B cell (primary cell): Measurements from ENCODE around the gene CD28. TPM values are rescaled to one million over a fixed set of nuclear protein-coding genes. Genes with fewer than 3 reads are reported as not detected.

Experiments
- ATAC-seq: fragments of 200-7000 bp; cut with Tn5 transposase; one replicate; pipeline ENCODE4 v1.10.0; 2021; ENCODE audit warnings: low read depth, mild to moderate bottlenecking, moderate number of reproducible peaks, moderate library complexity
- CTCF ChIA-PET: fragments of 350-600 bp; sonication (Branson Sonifier 250); formaldehyde crosslinking; loops from one replicate; lab custom pipeline; 2021; ENCODE audit warnings: antibody characterized with exemption, inconsistent platforms; lab: Charles Lee
- POLR2A ChIA-PET: fragments of 350-600 bp; sonication (Branson Sonifier 250); formaldehyde crosslinking; loops from one replicate; lab custom pipeline; 2021; ENCODE audit warnings: antibody characterized with exemption; lab: Charles Lee
- DNase-seq: peaks from one replicate; pipeline ENCODE4 v3.0.0; 2013
- H2AFZ ChIP-seq: 2 replicates; pipeline ENCODE4 v1.6.1; 2012; ENCODE audit warnings: mild to moderate bottlenecking, low read depth, low read length; ENCODE audit not compliant: insufficient read depth, poor library complexity, severe bottlenecking
- H3K27ac ChIP-seq, 2 donors: 1 replicate in 1 of 2; 2 replicates in 1 of 2; pipeline ENCODE4 v1.5.1; 2012 to 2013; ENCODE audit warnings: low read length in 2 of 2, mild to moderate bottlenecking in 2 of 2, moderate library complexity in 1 of 2
- H3K27me3 ChIP-seq, 4 experiments: fragments of 200-600 bp in 1 of 4; sonication (generic) in 1 of 4; replicated peaks in 1 of 4; 1 replicate in 2 of 4; 2 replicates in 2 of 4; pipeline versions ENCODE4 v1.6.1 to v1.7.0; 2013 to 2016; ENCODE audit warnings: low read length in 3 of 4, mild to moderate bottlenecking in 2 of 4, mixed read lengths in 1 of 4, moderate library complexity in 1 of 4; ENCODE audit not compliant: insufficient read depth in 4 of 4, control insufficient read depth in 3 of 4; ENCODE audit errors: control extremely low read depth in 1 of 4
- H3K36me3 ChIP-seq, 2 experiments: replicated peaks in 1 of 2; 1 replicate in 1 of 2; 2 replicates in 1 of 2; pipeline versions ENCODE4 v1.6.1 to v1.7.1; 2013; ENCODE audit warnings: low read length in 1 of 2; ENCODE audit not compliant: insufficient read depth in 2 of 2, control insufficient read depth in 1 of 2; ENCODE audit errors: control extremely low read depth in 1 of 2, extremely low read depth in 1 of 2
- H3K4me1 ChIP-seq, 2 donors: fragments of 200-600 bp in 1 of 2; sonication (generic) in 1 of 2; 1 replicate in 1 of 2; 2 replicates in 1 of 2; pipeline versions ENCODE4 v1.5.1 to v1.6.1; 2013 to 2017; ENCODE audit warnings: low read length in 2 of 2; ENCODE audit not compliant: control insufficient read depth in 2 of 2, insufficient read depth in 2 of 2
- H3K4me2 ChIP-seq: replicated peaks from 2 replicates; pipeline ENCODE3; 2012; ENCODE audit warnings: mild to moderate bottlenecking, low read depth, low read length; ENCODE audit not compliant: poor library complexity, severe bottlenecking
- H3K4me3 ChIP-seq, 5 experiments: fragments of 200-600 bp in 1 of 5; sonication (generic) in 1 of 5; 1 replicate in 3 of 5; 2 replicates in 2 of 5; pipeline versions ENCODE4 v1.5.1 to v1.7.0; 2011 to 2016; ENCODE audit warnings: low read length in 4 of 5, mild to moderate bottlenecking in 4 of 5, low read depth in 2 of 5, control low read depth in 1 of 5, moderate library complexity in 1 of 5; ENCODE audit not compliant: insufficient read depth in 1 of 5; ENCODE audit errors: control extremely low read depth in 1 of 5, extremely low read depth in 1 of 5
- H3K79me2 ChIP-seq: fragments of 200-600 bp; sonication (generic); one replicate; pipeline ENCODE4 v1.6.0; 2016; ENCODE audit warnings: low read length; ENCODE audit not compliant: control insufficient read depth, insufficient read depth
- H3K9ac ChIP-seq: fragments of 200-600 bp; sonication (generic); 2 replicates; pipeline ENCODE4 v1.6.1; 2017; ENCODE audit warnings: mild to moderate bottlenecking, low read length, moderate library complexity
- H3K9me3 ChIP-seq, 3 donors: one replicate each; pipeline versions ENCODE4 v1.6.1 to v1.7.1; 2013; ENCODE audit warnings: low read length in 2 of 3; ENCODE audit not compliant: control insufficient read depth in 2 of 3, insufficient read depth in 1 of 3; ENCODE audit errors: control extremely low read depth in 1 of 3
- H4K20me1 ChIP-seq: 2 replicates; pipeline ENCODE4 v1.6.0; 2012; ENCODE audit warnings: mild to moderate bottlenecking, low read length; ENCODE audit not compliant: insufficient read depth, control insufficient read depth, poor library complexity, severe bottlenecking
- H3K27ac Mint-ChIP-seq: one replicate; pipeline ENCODE4 v1.8.0; 2021; ENCODE audit warnings: mixed read lengths
- H3K27me3 Mint-ChIP-seq: one replicate; pipeline ENCODE4 v1.8.0; 2021; ENCODE audit warnings: mixed read lengths
- H3K4me1 Mint-ChIP-seq: one replicate; pipeline ENCODE4 v1.8.0; 2021; ENCODE audit warnings: mixed read lengths
- H3K4me3 Mint-ChIP-seq: one replicate; pipeline ENCODE4 v1.8.0; 2021; ENCODE audit warnings: mixed read lengths
- H3K9me3 Mint-ChIP-seq: one replicate; pipeline ENCODE4 v1.8.0; 2022; ENCODE audit warnings: mixed read lengths; ENCODE audit not compliant: insufficient read depth
- EZH2 ChIP-seq: IDR thresholded peaks from 2 replicates; pipeline ENCODE4 v1.6.1; 2012; ENCODE audit warnings: borderline replicate concordance, low read depth, mild to moderate bottlenecking, moderate library complexity, low read length; ENCODE audit not compliant: insufficient read depth, poor library complexity, severe bottlenecking
- WGBS: methylation state at CpG from one replicate; pipeline ENCODE4 v1.1.5; 2013; ENCODE audit warnings: missing lambda C conversion rate; ENCODE audit not compliant: insufficient coverage; 5-methylcytosine and 5-hydroxymethylcytosine counted together
- intact Hi-C: fragments of 100-400 bp; cut with micrococcal nuclease; formaldehyde crosslinking; loops from one replicate; pipeline ENCODE4 v1.10.0; 2022
- polyA plus RNA-seq: library from polyadenylated mRNA; depleted of rRNA; stranded (reverse); fragments of >200 nt; gene quantifications from 2 replicates; pipeline ENCODE4 v1.2.3, GENCODE V29; 2012
- total RNA-seq, 2 donors: library from RNA; stranded (reverse); fragments of 120-200 nt in 1 of 2; gene quantifications; 1 replicate in 1 of 2; 2 replicates in 1 of 2; pipeline versions ENCODE4 v1.2.3 to v1.2.4, GENCODE V29; 2013 to 2022
- TF ChIP-seq, protein P1 (sequence below): fragments of 200-600 bp; IDR thresholded peaks from one replicate; pipeline ENCODE4 v1.8.0; 2022; ENCODE audit warnings: antibody characterized with exemption, mild to moderate bottlenecking

CD28 gene
- total and polyA plus RNA-seq, 2 donors (not counting 1 experiment from before 2014, with no cell fraction given) = 0.18 to 0.37 TPM

DNA sequence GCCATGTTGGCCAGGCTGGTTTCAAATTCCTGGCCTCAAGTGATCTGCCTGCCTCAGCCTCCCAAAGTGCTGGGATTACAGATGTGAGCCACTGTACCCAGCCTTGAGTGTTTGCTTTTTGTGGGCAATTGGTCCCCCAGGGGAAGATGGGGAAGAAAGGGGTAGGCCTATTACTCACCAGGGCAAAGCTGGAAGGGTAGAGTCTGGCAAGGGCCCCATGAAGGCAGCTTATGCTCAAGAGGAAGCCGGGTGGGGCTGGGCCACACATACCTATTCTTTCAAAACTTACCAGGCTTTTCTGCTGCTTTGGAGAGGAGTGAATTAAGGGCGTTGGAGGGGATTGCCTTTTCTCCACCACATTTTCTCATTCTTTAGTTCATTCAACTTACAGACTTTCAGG is 24.5 kb upstream of the CD28 start:
- intact Hi-C loops = no loop called here
- Mint-ChIP-seq H3K27me3 (peaks cover 74% of the 10 kb centered on the region), H3K27ac (no peak overlapping the region), H3K4me1 (no peaks in the 10 kb centered on the region), H3K9me3 (no peaks in the 10 kb centered on the region), H3K4me3 (no peak overlapping the region)
- Histone ChIP-seq H3K9ac (no peak overlapping the region), H3K4me1 (peaks cover 4 to 7% of the 10 kb centered on the region in 2 donors), H3K4me3 (no peak overlapping the region), H2AFZ (no peak overlapping the region), H3K9me3 (peaks cover 0 to 5% (median 0%) of the 10 kb centered on the region in 3 donors), H3K27me3 (peaks cover 0 to 42% (median 33%) of the 10 kb centered on the region in 4 experiments), H3K79me2 (no peaks in the 10 kb centered on the region), H3K4me2 (no peak overlapping the region), H4K20me1 (no peaks in the 10 kb centered on the region), H3K27ac (no peak overlapping the region), H3K36me3 (no peaks in the 10 kb centered on the region)
- ATAC-seq (no peak), DNase-seq (no peak)
- POLR2A ChIA-PET = no interaction called here
- no CpG with 5 or more reads among the region's 2 CpGs for WGBS
- TF ChIP-seq EZH2 = no peak
- CTCF ChIA-PET = no interaction called here

DNA sequence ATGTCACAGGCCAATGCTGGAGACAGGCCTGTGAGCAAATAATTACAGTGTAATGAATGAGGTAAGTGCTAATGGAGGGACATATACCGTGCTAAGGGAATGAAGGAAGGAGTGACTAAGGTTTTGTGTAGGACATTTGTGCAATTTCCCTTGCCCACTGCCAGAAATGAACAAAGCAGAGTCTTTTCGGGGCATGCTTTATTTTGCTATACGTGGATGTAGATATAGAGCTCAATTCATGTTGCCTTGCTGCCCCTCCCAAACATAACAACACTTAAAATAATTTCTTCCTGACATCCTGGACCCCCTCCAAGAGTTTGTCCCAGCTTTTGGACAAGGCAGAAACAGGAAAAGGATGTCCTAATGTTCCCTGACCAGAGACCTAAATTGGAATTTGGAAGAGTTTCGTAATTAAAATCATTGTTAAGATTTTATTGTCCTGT is 23.7 kb upstream of the CD28 start:
- H3K4me1 Mint-ChIP-seq = peaks cover 3% of the 10 kb centered on the region

More for the DNA sequence above, 23.7 kb upstream of the CD28 start:
- ATAC-seq (no peak), DNase-seq (no peak)
- Mint-ChIP-seq H3K27ac (no peak overlapping the region), H3K4me3 (no peak overlapping the region), H3K27me3 (peaks cover 76% of the 10 kb centered on the region), H3K9me3 (no peaks in the 10 kb centered on the region)
- Histone ChIP-seq H3K9me3 (peaks cover 0 to 2% (median 0%) of the 10 kb centered on the region in 3 donors), H3K4me1 (peaks cover 4 to 12% of the 10 kb centered on the region in 2 donors), H3K79me2 (no peaks in the 10 kb centered on the region), H4K20me1 (no peaks in the 10 kb centered on the region), H3K27ac (no peak overlapping the region), H3K4me3 (no peak overlapping the region), H3K27me3 (peaks cover 0 to 48% (median 39%) of the 10 kb centered on the region in 4 experiments), H3K36me3 (no peaks in the 10 kb centered on the region), H2AFZ (no peak overlapping the region), H3K9ac (no peak overlapping the region), H3K4me2 (no peak overlapping the region)
- no peak for TF ChIP-seq EZH2
- TF ChIP-seq, protein P1, sequence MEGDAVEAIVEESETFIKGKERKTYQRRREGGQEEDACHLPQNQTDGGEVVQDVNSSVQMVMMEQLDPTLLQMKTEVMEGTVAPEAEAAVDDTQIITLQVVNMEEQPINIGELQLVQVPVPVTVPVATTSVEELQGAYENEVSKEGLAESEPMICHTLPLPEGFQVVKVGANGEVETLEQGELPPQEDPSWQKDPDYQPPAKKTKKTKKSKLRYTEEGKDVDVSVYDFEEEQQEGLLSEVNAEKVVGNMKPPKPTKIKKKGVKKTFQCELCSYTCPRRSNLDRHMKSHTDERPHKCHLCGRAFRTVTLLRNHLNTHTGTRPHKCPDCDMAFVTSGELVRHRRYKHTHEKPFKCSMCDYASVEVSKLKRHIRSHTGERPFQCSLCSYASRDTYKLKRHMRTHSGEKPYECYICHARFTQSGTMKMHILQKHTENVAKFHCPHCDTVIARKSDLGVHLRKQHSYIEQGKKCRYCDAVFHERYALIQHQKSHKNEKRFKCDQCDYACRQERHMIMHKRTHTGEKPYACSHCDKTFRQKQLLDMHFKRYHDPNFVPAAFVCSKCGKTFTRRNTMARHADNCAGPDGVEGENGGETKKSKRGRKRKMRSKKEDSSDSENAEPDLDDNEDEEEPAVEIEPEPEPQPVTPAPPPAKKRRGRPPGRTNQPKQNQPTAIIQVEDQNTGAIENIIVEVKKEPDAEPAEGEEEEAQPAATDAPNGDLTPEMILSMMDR = no peak
- POLR2A ChIA-PET = no interaction called here
- intact Hi-C loops = no loop called here
- CTCF ChIA-PET = no interaction called here
- WGBS = 100% methylated on average over 1 of the region's 4 CpGs
